HG03442 (cell line): Measurements from ENCODE around the gene SLBP.

Experiments
- ATAC-seq: cut with Tn5 transposase; IDR thresholded peaks from one replicate; pipeline ENCODE4 v1.9.1; 2021; ENCODE audit warnings: mild to moderate bottlenecking, moderate library complexity; ENCODE audit not compliant: unreplicated experiment

Gene SLBP

DNA sequence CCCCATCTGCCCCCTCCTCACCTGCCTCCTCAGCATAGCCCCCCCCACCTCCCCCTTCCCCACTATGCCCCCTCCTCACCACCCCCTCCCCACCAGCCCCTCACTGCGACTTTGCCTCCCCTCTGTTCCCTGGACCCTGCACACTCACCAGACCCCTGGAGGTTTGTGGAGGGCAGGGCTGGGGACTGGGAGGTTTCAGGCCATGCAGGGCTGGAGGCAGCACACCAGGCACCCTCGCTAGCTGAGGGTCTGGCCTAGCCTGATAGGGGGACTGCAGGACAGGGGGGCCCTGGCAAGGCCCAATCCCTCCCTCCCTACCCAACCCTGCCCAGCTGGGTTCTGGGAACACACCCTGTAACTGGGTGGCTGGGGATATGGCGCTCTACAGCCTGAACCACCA is 37.3 kb upstream of the SLBP start:
- no peak for ATAC-seq

GRCh38 chr4:1748465-1748995 is 36.4 kb upstream of the SLBP start:
- no peak for ATAC-seq

- ATAC-seq = no peak
Measured at GRCh38 chr4:1747603-1747967, 35.5 kb upstream of the SLBP start.

DNA sequence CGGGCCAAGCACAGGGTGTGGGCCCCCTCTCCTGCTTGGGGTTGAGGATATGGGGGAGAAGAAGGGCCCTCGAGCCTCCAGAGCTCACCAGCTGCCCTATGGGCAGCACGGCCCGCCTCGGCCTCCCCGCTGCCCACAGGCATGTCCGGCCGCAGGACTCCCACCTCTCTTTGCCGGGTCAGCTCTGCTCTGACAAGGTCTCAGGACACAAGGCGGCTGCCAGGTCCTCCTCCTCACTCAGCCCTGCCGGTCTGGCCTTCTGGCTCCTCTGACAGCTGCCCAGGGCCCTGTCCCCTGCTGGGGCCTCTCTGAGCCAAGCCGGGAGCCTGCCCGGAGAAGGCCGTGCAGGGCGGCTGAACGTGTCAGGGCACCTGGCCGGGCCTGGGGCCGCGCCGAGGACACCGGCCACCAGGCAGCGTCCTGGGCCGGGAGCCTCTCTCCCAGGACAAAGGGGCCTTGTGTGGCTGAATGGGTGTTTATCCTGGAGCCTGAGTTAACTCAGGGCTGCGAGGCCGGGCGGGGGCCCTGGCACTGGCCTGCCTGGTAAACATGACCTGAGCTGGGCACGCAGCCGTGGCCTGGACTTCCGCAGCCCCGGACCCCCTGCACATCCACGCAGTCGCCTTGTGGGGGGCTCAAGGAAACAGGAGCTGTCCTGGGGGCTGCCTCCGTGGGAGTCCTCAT is 34.9 kb upstream of the SLBP start:
- no peak for ATAC-seq

GRCh38 chr4:1746265-1746691 is 34.2 kb upstream of the SLBP start:
- ATAC-seq = no peak

GRCh38 chr4:1745697-1746096 is 33.6 kb upstream of the SLBP start:
- no peak for ATAC-seq

DNA sequence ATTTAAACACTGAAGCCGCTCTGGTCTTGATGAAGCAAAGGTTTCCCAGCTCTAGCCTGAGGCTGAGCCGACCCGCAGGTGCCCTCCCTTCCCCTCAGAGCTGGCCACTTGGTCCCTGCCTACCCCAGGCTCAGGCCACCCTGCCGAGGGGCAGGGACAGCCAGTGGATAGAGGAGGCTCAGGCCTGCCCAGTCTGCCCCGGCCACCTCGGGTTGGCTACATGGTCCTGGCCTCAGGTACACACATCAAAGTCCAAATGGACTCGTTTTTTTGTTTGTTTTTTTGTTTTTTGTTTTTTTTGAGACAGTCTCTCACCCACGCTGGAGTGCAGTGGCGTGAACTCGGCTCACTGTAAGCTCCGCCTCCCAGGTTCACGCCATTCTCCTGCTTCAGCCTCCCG is 33.0 kb upstream of the SLBP start:
- ATAC-seq = no peak

GRCh38 chr4:1744552-1744951 is 32.4 kb upstream of the SLBP start:
- ATAC-seq = no peak

DNA sequence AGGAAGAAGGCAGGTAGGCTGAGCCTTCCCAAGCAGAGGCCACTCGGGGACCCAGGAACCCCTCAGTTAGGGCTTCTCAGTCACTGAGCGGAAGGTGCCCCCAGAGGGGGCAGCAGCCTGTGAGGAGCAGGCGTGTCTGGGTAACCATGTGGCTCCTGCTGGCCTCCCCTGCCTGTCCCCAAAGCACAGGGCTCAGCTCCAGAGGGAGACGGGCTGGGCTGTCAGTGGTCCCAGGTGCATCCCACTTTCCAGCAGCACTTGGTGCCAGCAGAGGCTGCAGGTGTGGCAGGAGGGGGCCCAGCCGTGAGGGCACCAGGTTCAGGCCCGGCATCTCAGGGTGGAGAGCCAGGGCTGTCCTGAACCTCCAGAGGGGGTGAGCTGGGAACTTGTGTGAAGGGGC is 31.9 kb upstream of the SLBP start:
- no peak for ATAC-seq

GRCh38 chr4:1743551-1743950 is 31.4 kb upstream of the SLBP start:
- no peak for ATAC-seq

DNA sequence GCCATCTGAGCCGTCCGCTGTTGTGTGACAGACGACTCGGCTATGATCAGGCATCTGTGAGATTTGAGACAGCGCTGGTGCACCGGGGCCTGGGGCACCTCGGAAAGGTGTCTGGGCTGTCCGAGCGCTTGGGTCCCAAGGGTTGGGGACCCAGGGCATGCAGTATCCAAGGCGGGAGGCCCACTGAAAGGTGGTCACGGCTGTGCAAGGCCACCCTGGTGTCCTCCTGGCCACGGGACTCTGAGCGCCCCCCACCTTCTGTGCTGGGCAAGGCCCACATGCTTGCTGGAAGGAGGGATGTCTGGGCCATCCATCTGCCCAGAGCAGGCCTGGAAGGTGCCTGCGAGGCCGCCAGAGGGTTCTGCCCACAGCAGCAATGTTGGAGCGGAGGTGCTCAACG is 29.1 kb upstream of the SLBP start:
- no peak for ATAC-seq

GRCh38 chr4:1740021-1740545 is 28.0 kb upstream of the SLBP start:
- ATAC-seq = no peak

DNA sequence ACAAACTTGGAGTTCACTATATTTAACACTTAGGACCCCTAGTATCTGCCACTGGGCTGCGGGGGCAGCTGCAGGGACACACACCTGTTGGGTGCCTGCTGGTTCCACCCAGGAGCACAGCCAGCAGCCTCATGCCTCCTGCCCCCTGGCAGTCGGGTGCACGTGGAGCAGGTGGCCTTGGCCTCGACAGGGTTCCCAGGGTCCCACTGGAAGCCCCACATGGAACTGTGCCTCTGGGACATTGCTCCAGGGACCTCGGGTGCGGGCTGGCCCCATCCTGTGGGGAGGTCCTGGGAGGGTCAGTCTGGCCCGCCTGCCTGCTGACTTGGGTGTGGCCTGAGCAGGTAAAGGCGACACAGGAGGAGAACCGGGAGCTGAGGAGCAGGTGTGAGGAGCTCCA is 27.2 kb upstream of the SLBP start:
- ATAC-seq = no peak

DNA sequence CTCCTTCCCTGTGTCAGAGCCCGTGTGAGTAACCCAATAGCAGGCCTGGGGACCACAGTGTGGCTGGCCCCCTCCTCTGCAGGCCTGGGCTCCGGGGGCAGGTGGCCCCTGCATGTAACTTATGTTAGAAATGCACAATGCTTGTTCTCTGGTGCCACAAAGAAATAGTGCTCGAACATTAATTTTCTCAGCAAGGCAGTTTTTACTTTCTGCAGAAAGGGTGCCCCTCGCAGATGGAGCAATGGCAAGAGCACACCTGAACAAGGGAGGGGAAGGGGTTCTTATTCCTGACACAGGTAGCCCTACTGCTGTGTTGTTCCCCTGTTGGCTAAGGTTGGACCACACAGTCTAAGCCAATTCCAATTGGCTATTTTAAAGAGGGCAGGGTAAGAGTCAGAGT is 26.3 kb upstream of the SLBP start:
- ATAC-seq = no peak

DNA sequence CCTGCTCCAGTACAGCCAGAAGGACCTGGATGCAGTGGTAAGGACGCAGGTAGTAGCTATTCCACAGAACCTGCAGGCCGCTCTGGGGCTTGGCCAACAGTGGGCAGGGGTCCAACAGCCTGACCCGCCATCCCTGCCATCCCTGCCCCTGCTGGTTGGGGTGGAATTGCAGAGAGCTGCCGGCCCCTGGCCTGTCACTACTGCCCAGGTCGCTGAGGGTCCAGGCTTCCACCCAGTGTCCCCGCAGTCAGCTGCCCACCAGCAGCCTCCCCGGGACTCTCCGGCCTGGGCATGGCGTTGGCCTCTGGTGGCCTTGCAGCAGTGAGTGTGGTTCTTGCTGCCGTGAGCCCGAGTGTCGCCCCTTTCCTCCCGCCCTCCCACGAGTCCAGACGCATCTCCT is 25.5 kb upstream of the SLBP start:
- ATAC-seq = no peak

DNA sequence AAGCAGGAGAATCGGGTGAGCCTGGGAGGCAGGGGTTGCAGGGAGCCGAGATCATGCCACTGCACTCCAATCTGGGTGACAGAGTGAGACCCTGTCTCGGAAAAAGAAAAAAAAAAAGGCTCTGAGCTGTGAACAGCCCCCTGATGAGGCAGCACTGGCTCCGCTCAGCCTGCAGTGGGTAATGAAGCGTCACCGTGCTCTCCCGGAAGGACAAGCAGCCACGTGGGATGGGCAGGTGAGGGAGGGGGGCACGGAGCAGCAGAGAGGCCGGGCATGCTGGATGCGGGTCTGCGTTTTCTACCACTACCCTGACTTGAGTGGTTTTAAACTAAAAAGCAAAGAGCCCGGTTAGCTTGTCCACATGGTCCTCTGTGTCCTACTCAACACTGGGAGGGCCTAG is 24.7 kb upstream of the SLBP start:
- no peak for ATAC-seq

- ATAC-seq = no peak
Measured at GRCh38 chr4:1735215-1735614, 23.1 kb upstream of the SLBP start.

DNA sequence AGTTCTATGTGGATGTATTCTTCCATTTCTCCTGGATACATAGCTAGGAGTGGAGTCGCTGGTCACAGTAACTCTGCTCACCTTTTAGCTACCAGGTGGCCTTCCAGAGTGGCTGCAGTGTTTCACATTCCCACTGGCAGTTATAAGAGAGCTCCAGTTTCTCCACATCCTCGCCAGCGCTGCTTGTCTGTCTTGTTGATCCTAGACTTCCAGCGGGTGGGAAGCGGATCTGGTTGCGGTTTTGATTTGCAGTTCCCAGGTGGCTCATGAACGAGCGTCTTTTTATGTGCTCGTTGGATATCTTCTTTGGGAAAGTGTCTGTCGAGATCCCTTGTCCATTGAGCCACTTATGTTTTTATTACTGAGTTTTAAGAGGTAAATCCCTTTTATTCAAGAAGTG is 20.8 kb upstream of the SLBP start:
- ATAC-seq = no peak

DNA sequence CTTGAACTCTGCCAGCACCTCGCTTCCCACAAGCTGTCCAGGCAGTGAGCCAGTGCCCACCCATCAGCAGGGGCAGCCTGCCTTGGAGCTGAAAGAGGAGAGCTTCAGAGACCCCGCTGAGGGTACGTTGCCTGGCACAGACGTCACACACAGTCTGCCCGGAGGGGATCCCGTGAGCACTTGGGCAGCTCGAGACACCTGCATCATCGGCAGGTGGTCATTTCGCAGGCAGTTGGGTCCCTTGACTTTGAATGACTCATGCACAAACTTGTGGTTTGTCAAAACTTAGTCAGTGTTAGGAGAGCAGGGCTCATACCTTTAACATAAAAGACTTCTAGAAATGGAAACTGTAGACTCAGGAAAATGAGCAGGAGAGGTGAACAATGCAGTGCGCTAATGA is 19.1 kb upstream of the SLBP start:
- no peak for ATAC-seq

DNA sequence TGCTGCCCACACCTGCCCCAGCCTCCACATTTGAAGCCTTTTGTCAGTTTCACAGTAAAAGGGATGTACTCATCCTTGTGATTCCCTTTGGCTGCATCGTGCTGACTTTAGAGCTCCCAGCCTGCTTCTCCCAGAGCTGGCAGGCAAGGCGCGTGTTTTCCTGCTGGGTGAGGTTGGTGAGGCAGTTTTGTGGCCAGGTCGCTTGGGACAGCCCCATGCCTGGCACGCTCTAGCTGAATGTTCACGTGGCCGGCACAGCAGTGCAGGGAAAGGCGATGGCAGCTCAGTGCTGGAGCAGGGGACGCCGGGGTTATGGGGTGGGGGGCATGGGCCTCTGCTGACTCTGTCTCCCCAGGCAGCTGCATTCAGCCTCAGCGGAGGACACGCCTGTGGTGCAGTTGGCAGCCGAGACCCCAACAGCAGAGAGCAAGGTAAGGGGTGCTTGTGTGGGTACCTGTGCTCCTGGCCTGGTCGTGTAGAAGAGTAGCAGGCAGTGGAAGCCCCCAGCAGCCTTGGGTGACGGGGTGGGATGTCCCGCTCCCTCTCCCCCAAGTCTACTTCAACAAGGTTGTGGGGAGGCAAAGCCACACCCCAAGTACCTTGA is 18.5 kb upstream of the SLBP start:
- no peak for ATAC-seq

DNA sequence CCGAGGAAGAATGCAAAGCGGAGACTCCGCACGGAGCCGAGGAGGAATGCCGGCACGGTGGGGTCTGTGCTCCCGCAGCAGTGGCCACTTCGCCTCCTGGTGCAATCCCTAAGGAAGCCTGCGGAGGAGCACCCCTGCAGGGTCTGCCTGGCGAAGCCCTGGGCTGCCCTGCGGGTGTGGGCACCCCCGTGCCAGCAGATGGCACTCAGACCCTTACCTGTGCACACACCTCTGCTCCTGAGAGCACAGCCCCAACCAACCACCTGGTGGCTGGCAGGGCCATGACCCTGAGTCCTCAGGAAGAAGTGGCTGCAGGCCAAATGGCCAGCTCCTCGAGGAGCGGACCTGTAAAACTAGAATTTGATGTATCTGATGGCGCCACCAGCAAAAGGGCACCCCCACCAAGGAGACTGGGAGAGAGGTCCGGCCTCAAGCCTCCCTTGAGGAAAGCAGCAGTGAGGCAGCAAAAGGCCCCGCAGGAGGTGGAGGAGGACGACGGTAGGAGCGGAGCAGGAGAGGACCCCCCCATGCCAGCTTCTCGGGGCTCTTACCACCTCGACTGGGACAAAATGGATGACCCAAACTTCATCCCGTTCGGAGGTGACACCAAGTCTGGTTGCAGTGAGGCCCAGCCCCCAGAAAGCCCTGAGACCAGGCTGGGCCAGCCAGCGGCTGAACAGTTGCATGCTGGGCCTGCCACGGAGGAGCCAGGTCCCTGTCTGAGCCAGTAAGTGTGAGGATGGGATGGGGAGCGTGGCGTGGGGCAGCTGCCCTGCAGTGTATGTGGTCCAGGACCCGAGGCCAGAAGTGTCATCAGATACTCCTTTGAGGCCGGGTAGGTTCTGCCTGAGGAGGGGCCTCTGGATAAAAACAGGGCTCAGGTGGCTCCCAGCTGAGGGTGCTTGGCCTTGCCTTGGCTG is 16.2 kb upstream of the SLBP start:
- no peak for ATAC-seq
